ENCODE data around the gene GPR39. TPM values are rescaled to one million over a fixed set of nuclear protein-coding genes. Genes with fewer than 3 reads are reported as not detected.

The GPR39 gene
- total RNA-seq, 1 experiment from 2014 or later: 0.50 TPM

- H2AK5ac ChIP-seq (ENCODE audit: insufficient read length, low read length): no peak overlapping the region
- H2BK120ac ChIP-seq (ENCODE audit: low read depth, low read length, poor library complexity, severe bottlenecking): no peak overlapping the region
- H3K4me2 ChIP-seq (ENCODE audit: insufficient read depth, insufficient read length, low read length): no peak overlapping the region
- H2BK12ac ChIP-seq (ENCODE audit: insufficient read length, low read depth, low read length): no peak overlapping the region
- TF ChIP-seq CTCF (conservative IDR thresholded peaks at IDR 0.05): no peak
- no peak overlapping the region for H3K4ac ChIP-seq (ENCODE audit: low read depth, low read length)
- H4K8ac ChIP-seq (replicated peaks; ENCODE audit: insufficient read length, low read depth, low read length): no peak overlapping the region
- no peak for DNase-seq
- H3K4me1 ChIP-seq (ENCODE audit: insufficient read depth, low read length): peaks cover 11% of the 10 kb centered on the region; the same call in 1 of the 2 replicates
- H3K79me2 ChIP-seq (ENCODE audit: insufficient read depth, low read length): no peaks in the 10 kb centered on the region
- no peak overlapping the region for H3K18ac ChIP-seq (ENCODE audit: insufficient read length, low read depth, low read length)
- H3K23me2 ChIP-seq (ENCODE audit: insufficient read length, low read depth, low read length, poor library complexity, severe bottlenecking): no peaks in the 10 kb centered on the region
- Mint-ChIP-seq H3K27me3 (ENCODE audit: low read depth) (no peaks in the 10 kb centered on the region), H3K4me3 (no peak overlapping the region), H3K4me1 (peaks cover 22 to 24% of the 10 kb centered on the region in 2 experiments), H3K9me3 (peaks cover 3 to 4% of the 10 kb centered on the region in 2 experiments; a peak in 2 of 5 replicates), H3K36me3 (ENCODE audit: insufficient read depth in 1 of 3, low read depth in 3 of 3) (peaks cover 0 to 4% (median 2%) of the 10 kb centered on the region in 3 experiments; a peak in 3 of 7 replicates), H3K27ac (no peak overlapping the region)
- H3K9me3 ChIP-seq (ENCODE audit: control insufficient read depth, low read depth, low read length): no peaks in the 10 kb centered on the region
- H3K9ac ChIP-seq (ENCODE audit: extremely low read depth, insufficient read length, low read length): no peak overlapping the region
- H2BK5ac ChIP-seq (ENCODE audit: insufficient read length, low read length): no peak overlapping the region
- H4K5ac ChIP-seq (ENCODE audit: insufficient read length, low read depth, low read length): no peak overlapping the region
- H3K27ac ChIP-seq (ENCODE audit: insufficient read length, low read depth, low read length): no peak overlapping the region
- H3K27me3 ChIP-seq (ENCODE audit: insufficient read depth, low read length): no peaks in the 10 kb centered on the region
- H3K79me1 ChIP-seq (ENCODE audit: insufficient read depth, low read depth, low read length, poor library complexity, severe bottlenecking): no peaks in the 10 kb centered on the region
- H3K56ac ChIP-seq (ENCODE audit: insufficient read length, low read depth, low read length): no peak overlapping the region
- no peak overlapping the region for H4K91ac ChIP-seq (ENCODE audit: insufficient read length, low read depth, low read length)
- H2AFZ ChIP-seq (ENCODE audit: low read length): no peak overlapping the region
- H2BK20ac ChIP-seq (ENCODE audit: low read depth, low read length, poor library complexity, severe bottlenecking): no peak overlapping the region
- no peak overlapping the region for H3K14ac ChIP-seq (ENCODE audit: insufficient read depth, low read length)
- H3T11ph ChIP-seq (ENCODE audit: low read length): no peak overlapping the region
- WGBS (ENCODE audit: extremely low coverage, insufficient read length, low lambda C conversion rate): no CpG with 5 or more reads among the region's 3 CpGs
- H2BK15ac ChIP-seq (ENCODE audit: low read depth, low read length): no peak overlapping the region
- H4K20me1 ChIP-seq (ENCODE audit: control insufficient read depth, insufficient read depth, insufficient read length): no peaks in the 10 kb centered on the region
- no peak overlapping the region for H3K23ac ChIP-seq (ENCODE audit: insufficient read length, low read depth, low read length)
Measured at GRCh38 chr2:132627536-132627935, 210.9 kb downstream of the GPR39 start.

Measured in H9 (cell line).